ENCODE results near the gene PRSS12.

DNA sequence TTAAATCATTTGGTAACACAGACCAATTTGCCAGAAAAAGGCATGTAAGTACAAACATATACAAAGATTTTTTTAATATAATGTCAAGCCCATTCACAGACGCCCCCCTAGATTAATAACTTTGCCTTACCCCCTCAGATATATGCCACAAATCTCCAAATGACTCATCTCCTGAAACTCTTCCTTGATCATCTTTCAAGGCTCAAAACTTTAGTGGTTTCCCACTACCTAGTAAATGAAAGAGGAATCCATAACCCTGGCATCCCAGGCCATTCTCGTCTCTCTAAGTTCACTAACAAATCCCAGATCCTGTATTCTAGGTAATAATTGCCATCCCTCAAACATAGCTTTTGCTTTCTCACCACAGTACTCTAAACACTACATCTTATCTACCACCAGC, 61.9 kb downstream of the PRSS12 start:
- TF ChIP-seq, protein P1, sequence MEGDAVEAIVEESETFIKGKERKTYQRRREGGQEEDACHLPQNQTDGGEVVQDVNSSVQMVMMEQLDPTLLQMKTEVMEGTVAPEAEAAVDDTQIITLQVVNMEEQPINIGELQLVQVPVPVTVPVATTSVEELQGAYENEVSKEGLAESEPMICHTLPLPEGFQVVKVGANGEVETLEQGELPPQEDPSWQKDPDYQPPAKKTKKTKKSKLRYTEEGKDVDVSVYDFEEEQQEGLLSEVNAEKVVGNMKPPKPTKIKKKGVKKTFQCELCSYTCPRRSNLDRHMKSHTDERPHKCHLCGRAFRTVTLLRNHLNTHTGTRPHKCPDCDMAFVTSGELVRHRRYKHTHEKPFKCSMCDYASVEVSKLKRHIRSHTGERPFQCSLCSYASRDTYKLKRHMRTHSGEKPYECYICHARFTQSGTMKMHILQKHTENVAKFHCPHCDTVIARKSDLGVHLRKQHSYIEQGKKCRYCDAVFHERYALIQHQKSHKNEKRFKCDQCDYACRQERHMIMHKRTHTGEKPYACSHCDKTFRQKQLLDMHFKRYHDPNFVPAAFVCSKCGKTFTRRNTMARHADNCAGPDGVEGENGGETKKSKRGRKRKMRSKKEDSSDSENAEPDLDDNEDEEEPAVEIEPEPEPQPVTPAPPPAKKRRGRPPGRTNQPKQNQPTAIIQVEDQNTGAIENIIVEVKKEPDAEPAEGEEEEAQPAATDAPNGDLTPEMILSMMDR (conservative IDR thresholded peaks at IDR 0.05), result no peak
- TF ChIP-seq EZH2 (IDR thresholded peaks at IDR 0.05; ENCODE audit: low read depth), result no peak
